Neural progenitor cell (in vitro differentiated cells): ENCODE measurements around the gene SPTB. TPM values are rescaled to one million over a fixed set of nuclear protein-coding genes. Genes with fewer than 3 reads are reported as not detected.

Experiments
- DNase-seq: peaks from one replicate; pipeline ENCODE4 v3.0.0-alpha.2; 2016; ENCODE audit warnings: low spot score
- H2AFZ ChIP-seq: fragments of 200-600 bp; sonication (generic); replicated peaks from 2 replicates; pipeline ENCODE4 v1.6.1; 2016; ENCODE audit warnings: antibody characterized with exemption
- H3F3A ChIP-seq: fragments of 200-600 bp; sonication (generic); 2 replicates; pipeline ENCODE4 v1.6.1; 2016; ENCODE audit warnings: antibody characterized with exemption, low read depth
- H3K27ac ChIP-seq: fragments of 200-600 bp; sonication (generic); 2 replicates; pipeline ENCODE4 v1.5.1; 2016; ENCODE audit warnings: mild to moderate bottlenecking
- H3K27me3 ChIP-seq: fragments of 200-600 bp; sonication (generic); 2 replicates; pipeline ENCODE4 v1.6.1; 2016; ENCODE audit warnings: mild to moderate bottlenecking, moderate library complexity
- H3K36me3 ChIP-seq: fragments of 200-600 bp; sonication (generic); 2 replicates; pipeline ENCODE4 v1.5.1; 2016
- H3K4me1 ChIP-seq: fragments of 200-600 bp; sonication (generic); 2 replicates; pipeline ENCODE4 v1.6.1; 2016; ENCODE audit warnings: mixed run types
- H3K4me2 ChIP-seq: fragments of 200-600 bp; sonication (generic); 2 replicates; pipeline ENCODE4 v1.6.1; 2016
- H3K4me3 ChIP-seq: fragments of 200-600 bp; sonication (generic); 2 replicates; pipeline ENCODE4 v1.5.1; 2016
- H3K79me2 ChIP-seq: fragments of 200-600 bp; sonication (generic); 2 replicates; pipeline ENCODE4 v1.6.1; 2016; ENCODE audit warnings: low read depth
- H3K9ac ChIP-seq: fragments of 200-600 bp; sonication (generic); 2 replicates; pipeline ENCODE4 v1.6.1; 2016
- H3K9me3 ChIP-seq: fragments of 200-600 bp; sonication (generic); 2 replicates; pipeline ENCODE4 v1.5.1; 2016; ENCODE audit warnings: low read depth
- H4K20me1 ChIP-seq: fragments of 200-600 bp; sonication (generic); 2 replicates; pipeline ENCODE4 v1.6.1; 2016; ENCODE audit warnings: low read depth
- H3K27ac Mint-ChIP-seq: 3 replicates; pipeline ENCODE4 v1.8.0; 2021; ENCODE audit warnings: mixed read lengths
- H3K27me3 Mint-ChIP-seq: 2 replicates; pipeline ENCODE4 v1.8.0; 2022; ENCODE audit warnings: low read depth, mild to moderate bottlenecking, inconsistent platforms, moderate library complexity, mixed read lengths; ENCODE audit not compliant: insufficient read depth
- H3K36me3 Mint-ChIP-seq: 3 replicates; pipeline ENCODE4 v1.8.0; 2021; ENCODE audit warnings: mixed read lengths
- H3K4me1 Mint-ChIP-seq: 3 replicates; pipeline ENCODE4 v1.8.0; 2021; ENCODE audit warnings: mixed read lengths
- H3K4me3 Mint-ChIP-seq: 3 replicates; pipeline ENCODE4 v1.8.0; 2021; ENCODE audit warnings: mild to moderate bottlenecking, moderate library complexity, mixed read lengths
- H3K9me3 Mint-ChIP-seq: 3 replicates; pipeline ENCODE4 v1.8.0; 2020; ENCODE audit warnings: mixed read lengths
- EZH2 ChIP-seq: fragments of 200-600 bp; sonication (generic); IDR thresholded peaks from 2 replicates; pipeline ENCODE4 v1.6.1; 2017; ENCODE audit warnings: antibody characterized with exemption, mild to moderate bottlenecking, moderate library complexity
- EZH2phosphoT487 ChIP-seq: fragments of 200-600 bp; sonication (generic); IDR thresholded peaks from 2 replicates; pipeline ENCODE4 v1.6.1; 2017; ENCODE audit warnings: antibody characterized with exemption
- total RNA-seq: library from RNA; depleted of rRNA; stranded (reverse); fragments of >200 nt; gene quantifications from 2 replicates; pipeline ENCODE4 v1.2.3, GENCODE V29; 2015; ENCODE audit warnings: low replicate concordance
- TF ChIP-seq, protein P1 (sequence below): fragments of 200-600 bp; sonication (generic); IDR thresholded peaks from 2 replicates; pipeline ENCODE4 v1.5.1; 2017; ENCODE audit warnings: antibody characterized with exemption, mild to moderate bottlenecking

Gene SPTB
- total RNA-seq, 1 donor from 2014 or later, result 0.09 TPM

DNA sequence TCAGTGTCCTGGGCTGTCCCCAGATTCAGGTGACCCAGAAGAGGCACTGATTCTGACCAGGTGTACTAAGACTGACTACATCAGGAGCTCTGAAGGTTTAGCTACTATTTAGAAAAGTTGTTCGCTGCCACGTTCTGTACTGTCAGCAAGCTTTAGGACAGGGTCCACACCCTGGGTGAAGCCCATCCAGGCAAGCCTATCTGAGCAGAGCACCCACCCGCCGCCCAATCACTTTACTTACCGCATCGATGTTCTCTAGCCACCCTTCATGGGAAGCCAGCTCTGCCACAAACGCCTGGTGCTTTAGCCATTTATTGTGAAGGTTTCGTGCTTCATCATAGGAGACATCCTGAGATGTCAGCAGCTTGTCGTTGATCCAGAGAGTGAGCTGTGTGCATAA, 95.7 kb downstream of the SPTB start:
- DNase-seq, result no peak
- H3K4me3 Mint-ChIP-seq, result no peak overlapping the region
- Histone ChIP-seq H3K4me3 (no peak overlapping the region), H3K79me2 (no peaks in the 10 kb centered on the region), H3K27ac (no peak overlapping the region), H3K27me3 (no peaks in the 10 kb centered on the region), H3K4me1 (no peaks in the 10 kb centered on the region), H3K9ac (no peak overlapping the region), H2AFZ (no peak overlapping the region), H3K36me3 (no peaks in the 10 kb centered on the region), H3F3A (no peaks in the 10 kb centered on the region), H3K4me2 (no peak overlapping the region), H3K9me3 (no peaks in the 10 kb centered on the region), H4K20me1 (no peaks in the 10 kb centered on the region)
- H3K27me3 Mint-ChIP-seq, result peaks cover 5% of the 10 kb centered on the region
- H3K27ac Mint-ChIP-seq, result no peak overlapping the region
- H3K36me3 Mint-ChIP-seq, result no peaks in the 10 kb centered on the region
- H3K9me3 Mint-ChIP-seq, result no peaks in the 10 kb centered on the region
- no peaks in the 10 kb centered on the region for H3K4me1 Mint-ChIP-seq
- TF ChIP-seq EZH2phosphoT487, result no peak
- no peak for TF ChIP-seq EZH2

GRCh38 chr14:64782196-64782595, 97.5 kb downstream of the SPTB start:
- H3K27ac Mint-ChIP-seq, result no peak overlapping the region
- DNase-seq, result no peak
- H3F3A ChIP-seq, result no peaks in the 10 kb centered on the region
- no peaks in the 10 kb centered on the region for H3K79me2 ChIP-seq
- peaks cover 5% of the 10 kb centered on the region for H3K27me3 Mint-ChIP-seq
- no peaks in the 10 kb centered on the region for H3K4me1 Mint-ChIP-seq
- no peak overlapping the region for H3K4me3 Mint-ChIP-seq
- no peaks in the 10 kb centered on the region for H3K36me3 Mint-ChIP-seq
- H3K27me3 ChIP-seq, result no peaks in the 10 kb centered on the region
- no peak overlapping the region for H3K4me2 ChIP-seq
- no peaks in the 10 kb centered on the region for H3K4me1 ChIP-seq
- no peaks in the 10 kb centered on the region for H3K36me3 ChIP-seq
- no peak overlapping the region for H3K4me3 ChIP-seq
- no peak overlapping the region for H2AFZ ChIP-seq
- no peak overlapping the region for H3K27ac ChIP-seq
- H3K9ac ChIP-seq, result no peak overlapping the region
- TF ChIP-seq EZH2phosphoT487 (no peak), EZH2 (no peak)
- TF ChIP-seq, protein P1, sequence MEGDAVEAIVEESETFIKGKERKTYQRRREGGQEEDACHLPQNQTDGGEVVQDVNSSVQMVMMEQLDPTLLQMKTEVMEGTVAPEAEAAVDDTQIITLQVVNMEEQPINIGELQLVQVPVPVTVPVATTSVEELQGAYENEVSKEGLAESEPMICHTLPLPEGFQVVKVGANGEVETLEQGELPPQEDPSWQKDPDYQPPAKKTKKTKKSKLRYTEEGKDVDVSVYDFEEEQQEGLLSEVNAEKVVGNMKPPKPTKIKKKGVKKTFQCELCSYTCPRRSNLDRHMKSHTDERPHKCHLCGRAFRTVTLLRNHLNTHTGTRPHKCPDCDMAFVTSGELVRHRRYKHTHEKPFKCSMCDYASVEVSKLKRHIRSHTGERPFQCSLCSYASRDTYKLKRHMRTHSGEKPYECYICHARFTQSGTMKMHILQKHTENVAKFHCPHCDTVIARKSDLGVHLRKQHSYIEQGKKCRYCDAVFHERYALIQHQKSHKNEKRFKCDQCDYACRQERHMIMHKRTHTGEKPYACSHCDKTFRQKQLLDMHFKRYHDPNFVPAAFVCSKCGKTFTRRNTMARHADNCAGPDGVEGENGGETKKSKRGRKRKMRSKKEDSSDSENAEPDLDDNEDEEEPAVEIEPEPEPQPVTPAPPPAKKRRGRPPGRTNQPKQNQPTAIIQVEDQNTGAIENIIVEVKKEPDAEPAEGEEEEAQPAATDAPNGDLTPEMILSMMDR, result no peak
- no peaks in the 10 kb centered on the region for H3K9me3 ChIP-seq
- no peaks in the 10 kb centered on the region for H4K20me1 ChIP-seq
- H3K9me3 Mint-ChIP-seq, result no peaks in the 10 kb centered on the region

DNA sequence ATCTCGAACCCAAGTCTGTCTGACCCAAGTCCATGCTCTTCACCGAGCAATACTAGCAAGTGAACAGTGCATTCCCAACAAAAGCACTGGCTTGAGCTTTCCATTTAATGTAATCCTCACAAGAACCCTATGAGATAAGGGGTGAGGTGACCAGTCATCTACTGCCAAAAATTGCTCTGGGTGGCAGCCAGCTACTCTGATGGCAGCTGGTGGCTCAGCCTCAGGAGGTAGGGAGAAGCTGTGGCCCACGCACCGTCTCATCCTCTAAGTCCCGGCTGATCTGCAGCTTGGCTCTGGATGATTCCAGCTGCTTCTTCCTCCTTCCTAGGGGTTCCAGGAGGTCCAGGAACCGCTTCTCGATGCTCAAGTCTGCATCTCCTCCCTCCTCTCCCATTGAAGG, 100.2 kb downstream of the SPTB start:
- H3F3A ChIP-seq, result no peaks in the 10 kb centered on the region
- no peak overlapping the region for H3K27ac ChIP-seq
- H3K4me3 ChIP-seq, result no peak overlapping the region
- TF ChIP-seq, protein P1, result no peak
- TF ChIP-seq EZH2phosphoT487, result no peak
- no peak for TF ChIP-seq EZH2
- no peak overlapping the region for H3K9ac ChIP-seq
- H3K27ac Mint-ChIP-seq, result no peak overlapping the region
- H3K27me3 Mint-ChIP-seq, result peaks cover 4% of the 10 kb centered on the region
- no peaks in the 10 kb centered on the region for H3K79me2 ChIP-seq
- no peaks in the 10 kb centered on the region for H3K9me3 ChIP-seq
- H3K4me3 Mint-ChIP-seq, result no peak overlapping the region
- H3K4me2 ChIP-seq, result no peak overlapping the region
- no peaks in the 10 kb centered on the region for H3K36me3 ChIP-seq
- H3K4me1 ChIP-seq, result no peaks in the 10 kb centered on the region
- no peaks in the 10 kb centered on the region for H3K36me3 Mint-ChIP-seq
- H3K4me1 Mint-ChIP-seq, result no peaks in the 10 kb centered on the region
- no peaks in the 10 kb centered on the region for H3K27me3 ChIP-seq
- peaks cover 11% of the 10 kb centered on the region for H3K9me3 Mint-ChIP-seq
- DNase-seq, result no peak
- H2AFZ ChIP-seq, result no peak overlapping the region
- no peaks in the 10 kb centered on the region for H4K20me1 ChIP-seq

DNA sequence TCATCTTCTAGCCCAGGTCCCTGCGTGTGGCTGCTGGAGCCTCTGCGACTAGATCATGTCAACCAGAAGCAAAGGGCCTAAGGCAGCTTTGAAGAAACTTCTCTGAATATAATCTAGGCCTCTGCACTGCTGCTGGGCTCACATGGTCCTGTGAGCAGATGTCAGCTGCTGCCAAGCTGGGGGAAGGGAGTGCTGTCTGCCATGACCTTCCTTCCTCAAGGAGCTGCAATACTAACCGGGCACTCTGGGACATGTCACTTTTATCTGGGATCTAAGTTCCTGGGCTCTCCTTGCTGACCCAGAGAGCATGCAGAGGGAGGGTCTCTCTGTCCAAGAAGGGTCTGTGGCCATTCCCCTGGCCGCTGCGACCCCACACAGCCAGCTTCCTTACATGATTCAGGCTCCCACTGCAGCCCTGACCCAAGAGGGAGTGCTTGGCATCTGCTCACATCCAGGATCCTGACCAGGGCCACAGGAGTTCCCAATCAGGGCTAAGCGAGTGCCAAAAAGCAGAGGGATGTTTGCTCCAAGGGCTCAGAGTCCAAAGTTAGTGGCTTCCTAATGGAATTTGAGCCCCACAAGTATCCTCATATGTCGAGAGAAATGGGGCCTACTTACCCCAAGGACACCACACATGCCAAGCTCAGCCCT, 101.5 kb downstream of the SPTB start:
- peaks cover 4% of the 10 kb centered on the region for H3K27me3 Mint-ChIP-seq
- H3K9ac ChIP-seq, result no peak overlapping the region
- H3K27ac ChIP-seq, result no peak overlapping the region
- H3K36me3 Mint-ChIP-seq, result no peaks in the 10 kb centered on the region
- no peak overlapping the region for H3K4me2 ChIP-seq
- H3K4me1 ChIP-seq, result no peaks in the 10 kb centered on the region
- no peak overlapping the region for H3K4me3 ChIP-seq
- no peaks in the 10 kb centered on the region for H3F3A ChIP-seq
- H2AFZ ChIP-seq, result no peak overlapping the region
- H3K9me3 ChIP-seq, result no peaks in the 10 kb centered on the region
- H3K27ac Mint-ChIP-seq, result no peak overlapping the region
- peaks cover 15% of the 10 kb centered on the region for H3K9me3 Mint-ChIP-seq
- no peaks in the 10 kb centered on the region for H3K27me3 ChIP-seq
- no peaks in the 10 kb centered on the region for H3K36me3 ChIP-seq
- DNase-seq, result no peak
- H3K79me2 ChIP-seq, result no peaks in the 10 kb centered on the region
- no peak overlapping the region for H3K4me3 Mint-ChIP-seq
- H4K20me1 ChIP-seq, result no peaks in the 10 kb centered on the region
- H3K4me1 Mint-ChIP-seq, result no peaks in the 10 kb centered on the region
- TF ChIP-seq, protein P1, result no peak
- TF ChIP-seq EZH2phosphoT487 (no peak), EZH2 (no peak)
